Caco-2 (cell line): ENCODE data around the gene ANKRD12. TPM values are rescaled to one million over a fixed set of nuclear protein-coding genes. Genes with fewer than 3 reads are reported as not detected.

Source experiments
- BruUV-seq: library from RNA; stranded (reverse); fragments of 400-500 nt; replicated peaks from 2 replicates; lab custom pipeline; 2021; lab: Mats Ljungman, UMichigan
- CTCF ChIA-PET: fragments of 300-600 bp; sonication (Branson Sonifier 250); formaldehyde crosslinking; loops from one replicate; lab custom pipeline; 2022; ENCODE audit warnings: antibody characterized with exemption; lab: Charles Lee
- POLR2A ChIA-PET: fragments of 300-600 bp; sonication (Branson Sonifier 250); formaldehyde crosslinking; loops from one replicate; lab custom pipeline; 2022; ENCODE audit warnings: antibody characterized with exemption; lab: Charles Lee
- DNase-seq, 2 experiments: peaks; one replicate each; pipeline versions ENCODE4 v3.0.0 to v3.0.0-alpha.2; 2020 to 2022
- H3K27me3 ChIP-seq: replicated peaks from 2 replicates; pipeline ENCODE4 v1.6.0; 2011; ENCODE audit warnings: low read length; ENCODE audit not compliant: control insufficient read depth, insufficient read depth
- H3K36me3 ChIP-seq: 2 replicates; pipeline ENCODE4 v1.5.1; 2011; ENCODE audit warnings: low read length; ENCODE audit not compliant: control insufficient read depth, insufficient read depth
- H3K4me1 ChIP-seq: fragments of 250-450 bp; sonication (Bioruptor Pico); 2 replicates; pipeline ENCODE4 v1.5.1; 2020; ENCODE audit warnings: mild to moderate bottlenecking
- H3K4me3 ChIP-seq: 2 replicates; pipeline ENCODE4 v1.5.1; 2011; ENCODE audit warnings: low read depth, mild to moderate bottlenecking, control low read depth, low read length
- H3K9me3 ChIP-seq: fragments of 250-450 bp; sonication (Bioruptor Pico); 2 replicates; pipeline ENCODE4 v1.5.1; 2020; ENCODE audit warnings: mild to moderate bottlenecking, moderate library complexity
- H3K27ac Mint-ChIP-seq: one replicate; pipeline ENCODE4 v1.8.0; 2022; ENCODE audit warnings: mixed read lengths; ENCODE audit not compliant: unreplicated experiment
- H3K27me3 Mint-ChIP-seq: one replicate; pipeline ENCODE4 v1.8.0; 2022; ENCODE audit warnings: mixed read lengths; ENCODE audit not compliant: insufficient read depth, unreplicated experiment
- H3K36me3 Mint-ChIP-seq: one replicate; pipeline ENCODE4 v1.8.0; 2022; ENCODE audit warnings: mild to moderate bottlenecking, mixed read lengths; ENCODE audit not compliant: insufficient read depth, unreplicated experiment
- H3K4me1 Mint-ChIP-seq: one replicate; pipeline ENCODE4 v1.8.0; 2022; ENCODE audit warnings: low read depth, mixed read lengths; ENCODE audit not compliant: unreplicated experiment
- H3K4me3 Mint-ChIP-seq: one replicate; pipeline ENCODE4 v1.8.0; 2022; ENCODE audit warnings: mild to moderate bottlenecking, moderate library complexity, mixed read lengths; ENCODE audit not compliant: unreplicated experiment
- H3K9me3 Mint-ChIP-seq: one replicate; pipeline ENCODE4 v1.8.0; 2022; ENCODE audit warnings: mixed read lengths; ENCODE audit not compliant: unreplicated experiment
- intact Hi-C: fragments of 100-400 bp; cut with micrococcal nuclease; formaldehyde crosslinking; loops from one replicate; pipeline ENCODE4 v1.10.0; 2022; ENCODE audit not compliant: unreplicated experiment
- total RNA-seq: library from RNA; stranded (reverse); gene quantifications from 2 replicates; pipeline ENCODE4 v1.2.3, GENCODE V29; 2022
- TF ChIP-seq, protein P1 (sequence below), 2 experiments: fragments of 200-600 bp in 1 of 2; IDR thresholded peaks; 1 replicate in 1 of 2; 2 replicates in 1 of 2; pipeline versions ENCODE4 v1.5.1 to v1.8.0; 2011 to 2022; ENCODE audit warnings: antibody characterized with exemption in 1 of 2, control low read depth in 1 of 2, inconsistent platforms in 1 of 2, low read depth in 1 of 2, low read length in 1 of 2, mild to moderate bottlenecking in 1 of 2, moderate library complexity in 1 of 2; ENCODE audit not compliant: insufficient read depth in 1 of 2, severe bottlenecking in 1 of 2, unreplicated experiment in 1 of 2

Gene ANKRD12
- total RNA-seq, 1 experiment from 2014 or later = 33.2 TPM

- intact Hi-C loops = no loop called here
- H3K36me3 ChIP-seq = no peaks in the 10 kb centered on the region
- H3K4me3 ChIP-seq = no peak overlapping the region
- H3K4me1 ChIP-seq = no peaks in the 10 kb centered on the region
- TF ChIP-seq, protein P1, sequence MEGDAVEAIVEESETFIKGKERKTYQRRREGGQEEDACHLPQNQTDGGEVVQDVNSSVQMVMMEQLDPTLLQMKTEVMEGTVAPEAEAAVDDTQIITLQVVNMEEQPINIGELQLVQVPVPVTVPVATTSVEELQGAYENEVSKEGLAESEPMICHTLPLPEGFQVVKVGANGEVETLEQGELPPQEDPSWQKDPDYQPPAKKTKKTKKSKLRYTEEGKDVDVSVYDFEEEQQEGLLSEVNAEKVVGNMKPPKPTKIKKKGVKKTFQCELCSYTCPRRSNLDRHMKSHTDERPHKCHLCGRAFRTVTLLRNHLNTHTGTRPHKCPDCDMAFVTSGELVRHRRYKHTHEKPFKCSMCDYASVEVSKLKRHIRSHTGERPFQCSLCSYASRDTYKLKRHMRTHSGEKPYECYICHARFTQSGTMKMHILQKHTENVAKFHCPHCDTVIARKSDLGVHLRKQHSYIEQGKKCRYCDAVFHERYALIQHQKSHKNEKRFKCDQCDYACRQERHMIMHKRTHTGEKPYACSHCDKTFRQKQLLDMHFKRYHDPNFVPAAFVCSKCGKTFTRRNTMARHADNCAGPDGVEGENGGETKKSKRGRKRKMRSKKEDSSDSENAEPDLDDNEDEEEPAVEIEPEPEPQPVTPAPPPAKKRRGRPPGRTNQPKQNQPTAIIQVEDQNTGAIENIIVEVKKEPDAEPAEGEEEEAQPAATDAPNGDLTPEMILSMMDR (IDR thresholded peaks at IDR 0.05; ENCODE audit: insufficient read depth in 1 of 2, low read depth in 1 of 2, low read length in 1 of 2, severe bottlenecking in 1 of 2, unreplicated experiment in 1 of 2) = no peak
- ChIA-PET POLR2A (no interaction called here), CTCF (no interaction called here)
- no peaks in the 10 kb centered on the region for H3K9me3 ChIP-seq
- peaks cover 13% of the 10 kb centered on the region for H3K36me3 Mint-ChIP-seq
- no peaks in the 10 kb centered on the region for H3K27me3 Mint-ChIP-seq
- no peak overlapping the region for H3K4me3 Mint-ChIP-seq
- no peaks in the 10 kb centered on the region for H3K4me1 Mint-ChIP-seq
- no peaks in the 10 kb centered on the region for H3K27me3 ChIP-seq
- H3K9me3 Mint-ChIP-seq = no peaks in the 10 kb centered on the region
- no peak for DNase-seq
- BruUV-seq = no TSS peak
- no peak overlapping the region for H3K27ac Mint-ChIP-seq
These were observed 86.8 kb downstream of the ANKRD12 start for GRCh38 chr18:9223356-9223755.

DNA sequence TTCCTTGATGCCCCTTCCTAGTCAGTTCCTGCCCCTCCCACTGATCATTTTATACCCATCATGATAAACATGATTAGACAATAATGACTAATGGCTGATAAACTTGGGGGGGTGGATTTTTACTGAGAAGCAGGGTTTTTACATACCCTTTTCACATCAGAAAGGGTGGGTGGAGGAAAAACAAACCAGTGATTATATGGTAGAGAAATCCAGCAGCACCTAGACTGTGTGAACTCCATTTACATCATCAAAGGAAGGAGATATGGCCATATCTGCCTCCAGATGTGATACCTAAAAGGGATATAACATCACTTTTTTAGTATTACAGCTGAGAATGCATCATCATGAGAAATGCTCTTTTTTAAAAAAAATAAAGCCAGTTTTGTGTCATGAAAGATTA, 89.9 kb downstream of the ANKRD12 start:
- peaks cover 4% of the 10 kb centered on the region for H3K36me3 Mint-ChIP-seq
- intact Hi-C loops = no loop called here
- CTCF ChIA-PET = no interaction called here

GRCh38 chr18:9231852-9232486, 95.4 kb downstream of the ANKRD12 start:
- H3K27me3 Mint-ChIP-seq = no peaks in the 10 kb centered on the region
- intact Hi-C loops = no loop called here
- no peak overlapping the region for H3K27ac Mint-ChIP-seq
- POLR2A ChIA-PET = no interaction called here
- H3K4me3 Mint-ChIP-seq = no peak overlapping the region
- H3K36me3 Mint-ChIP-seq = peaks cover 7% of the 10 kb centered on the region
- TF ChIP-seq, protein P1 (IDR thresholded peaks at IDR 0.05; ENCODE audit: insufficient read depth in 1 of 2, low read depth in 1 of 2, low read length in 1 of 2, severe bottlenecking in 1 of 2, unreplicated experiment in 1 of 2) = no peak
- Histone ChIP-seq H3K9me3 (peaks cover 8% of the 10 kb centered on the region; the same call in 1 of the 2 replicates), H3K4me1 (no peaks in the 10 kb centered on the region), H3K27me3 (no peaks in the 10 kb centered on the region), H3K4me3 (no peak overlapping the region), H3K36me3 (no peaks in the 10 kb centered on the region)
- CTCF ChIA-PET = no interaction called here
- no peak for DNase-seq
- no TSS peak for BruUV-seq
- no peaks in the 10 kb centered on the region for H3K4me1 Mint-ChIP-seq
- H3K9me3 Mint-ChIP-seq = no peaks in the 10 kb centered on the region

More for the DNA sequence above, 89.9 kb downstream of the ANKRD12 start:
- no peaks in the 10 kb centered on the region for H3K27me3 ChIP-seq
- no peaks in the 10 kb centered on the region for H3K9me3 ChIP-seq
- DNase-seq = no peak
- no peaks in the 10 kb centered on the region for H3K4me1 ChIP-seq
- no peak overlapping the region for H3K4me3 ChIP-seq
- Mint-ChIP-seq H3K4me1 (no peaks in the 10 kb centered on the region), H3K27me3 (no peaks in the 10 kb centered on the region), H3K4me3 (no peak overlapping the region), H3K9me3 (no peaks in the 10 kb centered on the region), H3K27ac (no peak overlapping the region)
- POLR2A ChIA-PET = no interaction called here
- BruUV-seq = no TSS peak
- TF ChIP-seq, protein P1 (IDR thresholded peaks at IDR 0.05; ENCODE audit: insufficient read depth in 1 of 2, low read depth in 1 of 2, low read length in 1 of 2, severe bottlenecking in 1 of 2, unreplicated experiment in 1 of 2) = no peak
- H3K36me3 ChIP-seq = no peaks in the 10 kb centered on the region
